Ishikawa (cell line): ENCODE measurements around the gene ALG11.

Experiments used
- CEBPB ChIP-seq: IDR thresholded peaks from 2 replicates; pipeline ENCODE4 v1.6.1; 2012
- EP300 ChIP-seq: IDR thresholded peaks from 2 replicates; pipeline ENCODE4 v1.6.1; 2012; ENCODE audit warnings: borderline replicate concordance
- FOXM1 ChIP-seq: IDR thresholded peaks from 2 replicates; pipeline ENCODE4 v1.6.1; 2012; ENCODE audit warnings: low read depth, borderline replicate concordance
- MAX ChIP-seq: IDR thresholded peaks from 2 replicates; pipeline ENCODE4 v1.6.1; 2012
- NFIC ChIP-seq: IDR thresholded peaks from 2 replicates; pipeline ENCODE4 v1.6.1; 2012
- REST ChIP-seq: IDR thresholded peaks from 2 replicates; pipeline ENCODE4 v1.6.1; 2012; ENCODE audit warnings: low read depth, mild to moderate bottlenecking
- TAF1 ChIP-seq: IDR thresholded peaks from 2 replicates; pipeline ENCODE4 v1.6.1; 2012; ENCODE audit warnings: low read depth, mild to moderate bottlenecking
- TCF12 ChIP-seq: IDR thresholded peaks from 2 replicates; pipeline ENCODE4 v1.6.1; 2012; ENCODE audit warnings: low read depth
- TEAD4 ChIP-seq: IDR thresholded peaks from 2 replicates; pipeline ENCODE4 v1.6.1; 2012
- YY1 ChIP-seq: IDR thresholded peaks from 2 replicates; pipeline ENCODE4 v1.6.1; 2012; ENCODE audit warnings: low read depth
- TF ChIP-seq, protein P1 (sequence below): IDR thresholded peaks from 2 replicates; pipeline ENCODE4 v1.6.1; 2012

- TF ChIP-seq NFIC: no peak
- TF ChIP-seq REST: no peak
- TF ChIP-seq, protein P1, sequence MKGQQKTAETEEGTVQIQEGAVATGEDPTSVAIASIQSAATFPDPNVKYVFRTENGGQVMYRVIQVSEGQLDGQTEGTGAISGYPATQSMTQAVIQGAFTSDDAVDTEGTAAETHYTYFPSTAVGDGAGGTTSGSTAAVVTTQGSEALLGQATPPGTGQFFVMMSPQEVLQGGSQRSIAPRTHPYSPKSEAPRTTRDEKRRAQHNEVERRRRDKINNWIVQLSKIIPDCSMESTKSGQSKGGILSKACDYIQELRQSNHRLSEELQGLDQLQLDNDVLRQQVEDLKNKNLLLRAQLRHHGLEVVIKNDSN: no peak
- no peak for TF ChIP-seq TAF1
- TF ChIP-seq EP300: no peak
- TF ChIP-seq CEBPB: no peak
- no peak for TF ChIP-seq YY1
- no peak for TF ChIP-seq TCF12
- TF ChIP-seq TEAD4: no peak
- TF ChIP-seq FOXM1: no peak
- no peak for TF ChIP-seq MAX
Observed at GRCh38 chr13:52043675-52044074, 31.5 kb downstream of the ALG11 start.
